ENCODE data around the gene CD300E.

CD300E gene, protein sequence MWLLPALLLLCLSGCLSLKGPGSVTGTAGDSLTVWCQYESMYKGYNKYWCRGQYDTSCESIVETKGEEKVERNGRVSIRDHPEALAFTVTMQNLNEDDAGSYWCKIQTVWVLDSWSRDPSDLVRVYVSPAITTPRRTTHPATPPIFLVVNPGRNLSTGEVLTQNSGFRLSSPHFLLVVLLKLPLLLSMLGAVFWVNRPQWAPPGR

DNA sequence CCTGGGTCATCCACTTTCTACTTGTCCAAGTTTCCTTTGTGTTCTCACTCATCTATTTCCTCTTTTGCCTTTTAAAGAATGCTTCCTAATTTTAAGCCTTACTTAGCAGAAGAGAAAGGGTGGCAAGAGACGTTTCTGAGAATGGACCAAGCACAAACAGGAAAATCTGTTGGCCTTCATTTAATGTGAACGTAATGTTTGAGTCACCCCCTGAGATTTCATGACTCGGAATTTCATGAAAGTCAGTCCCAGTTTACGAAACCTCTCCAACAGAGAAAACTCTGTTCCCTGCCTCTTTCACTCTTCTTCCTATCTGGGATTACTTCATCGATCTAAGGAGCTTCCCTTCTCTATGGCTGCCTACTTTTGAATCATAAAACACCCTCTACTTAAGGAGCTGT lies at the start of gene CD300E:
Gene CD300E, minus strand, starts transcription at position 46 of the 401 bp plus-strand sequence. CDS start 117 bp downstream, outside the sequence.
- DNase-seq (ENCODE audit: low read depth, low spot score) = no peak
- H3K27ac ChIP-seq = no peak within 1 kb of the TSS

- H3K27ac ChIP-seq = no peak overlapping the region
- DNase-seq (ENCODE audit: low read depth, low spot score) = no peak
Observed at GRCh38 chr17:74671031-74671771, 47.7 kb upstream of the CD300E start.

- no peak overlapping the region for H3K27ac ChIP-seq
Observed at GRCh38 chr17:74670329-74670728, 46.8 kb upstream of the CD300E start.

DNA sequence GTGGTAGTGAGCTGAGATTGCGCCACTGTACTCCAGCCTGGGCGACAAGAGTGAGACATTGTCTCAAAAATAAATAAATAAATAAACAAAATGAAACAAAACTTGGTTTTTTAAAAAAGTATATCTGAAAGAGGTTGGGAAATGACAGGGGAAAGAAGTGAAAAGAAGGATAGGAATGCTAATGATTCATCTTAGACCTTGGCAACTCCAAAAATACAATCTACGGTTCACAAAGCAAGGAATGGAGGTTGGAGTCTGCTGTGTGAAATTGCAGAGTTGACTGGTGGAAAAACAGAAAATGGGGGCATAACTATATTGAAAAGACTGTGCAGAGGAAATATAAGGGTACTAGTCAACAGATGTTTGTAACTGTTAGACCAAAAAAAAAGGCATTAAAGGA lies 40.0 kb upstream of the CD300E start:
- no peak overlapping the region for H3K27ac ChIP-seq

More at GRCh38 chr17:74670329-74670728, 46.8 kb upstream of the CD300E start:
- DNase-seq (ENCODE audit: low read depth, low spot score) = no peak

DNA sequence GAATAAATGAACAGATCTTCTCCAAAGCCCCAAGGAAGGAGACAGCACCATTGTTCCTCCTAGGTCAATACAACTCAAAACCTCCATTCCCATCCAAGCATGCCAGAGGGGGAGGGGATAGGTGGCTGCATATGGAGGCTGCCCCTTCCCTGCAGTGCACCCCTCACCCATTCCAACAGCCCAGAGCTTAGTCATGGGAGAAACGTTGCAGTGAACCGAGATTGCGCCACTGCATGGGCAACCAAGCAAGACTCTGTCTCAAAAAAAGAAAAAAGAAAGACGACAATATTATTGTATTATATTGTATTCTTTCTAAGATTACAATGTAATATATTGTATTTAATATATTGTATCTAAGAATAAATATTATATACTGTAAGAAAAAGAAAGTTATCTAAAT lies 36.4 kb upstream of the CD300E start:
- H3K27ac ChIP-seq = no peak overlapping the region
- no peak for DNase-seq (ENCODE audit: low read depth, low spot score)

More for the DNA sequence above, 40.0 kb upstream of the CD300E start:
- DNase-seq (ENCODE audit: low read depth, low spot score) = no peak

DNA sequence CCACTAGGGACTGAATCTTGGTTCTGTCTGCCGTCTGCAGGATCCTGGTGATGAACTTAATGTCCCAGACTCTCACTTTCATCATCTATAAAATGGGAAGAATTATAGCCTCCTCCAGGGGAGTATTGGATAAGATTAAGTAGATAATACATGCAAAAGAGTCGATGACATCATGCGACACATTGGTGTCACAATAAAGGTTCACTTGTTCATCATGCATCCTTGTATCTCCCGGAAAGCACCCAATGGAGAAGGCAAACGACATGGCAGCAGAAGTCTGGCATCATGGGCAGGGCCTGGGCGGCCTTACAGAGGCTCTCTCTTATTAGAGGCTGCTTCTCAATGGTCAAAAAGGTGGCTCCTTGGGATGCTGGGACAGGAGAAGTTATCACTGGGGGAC lies 35.1 kb upstream of the CD300E start:
- no peak for DNase-seq (ENCODE audit: low read depth, low spot score)
- no peak overlapping the region for H3K27ac ChIP-seq

DNA sequence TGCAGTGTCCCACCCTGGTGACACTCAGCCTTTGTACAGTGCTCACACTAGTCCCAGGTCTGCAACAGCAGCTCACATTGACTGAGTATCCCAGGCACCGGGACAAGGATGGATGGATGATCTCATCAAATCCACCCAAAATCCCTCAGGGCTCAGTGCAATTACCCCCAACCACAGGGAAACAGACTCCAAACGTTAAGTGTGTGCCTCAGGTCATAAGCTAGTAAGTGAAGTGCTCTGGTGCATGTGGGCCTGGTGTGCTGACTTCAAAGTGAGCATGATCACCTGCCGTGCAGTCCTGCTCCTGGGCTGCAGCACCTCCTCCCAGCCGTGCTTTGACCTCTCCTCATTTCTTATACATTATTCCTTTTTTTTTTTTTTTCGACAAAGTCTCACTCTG lies 31.2 kb upstream of the CD300E start:
- H3K27ac ChIP-seq = no peak overlapping the region
- no peak for DNase-seq (ENCODE audit: low read depth, low spot score)

DNA sequence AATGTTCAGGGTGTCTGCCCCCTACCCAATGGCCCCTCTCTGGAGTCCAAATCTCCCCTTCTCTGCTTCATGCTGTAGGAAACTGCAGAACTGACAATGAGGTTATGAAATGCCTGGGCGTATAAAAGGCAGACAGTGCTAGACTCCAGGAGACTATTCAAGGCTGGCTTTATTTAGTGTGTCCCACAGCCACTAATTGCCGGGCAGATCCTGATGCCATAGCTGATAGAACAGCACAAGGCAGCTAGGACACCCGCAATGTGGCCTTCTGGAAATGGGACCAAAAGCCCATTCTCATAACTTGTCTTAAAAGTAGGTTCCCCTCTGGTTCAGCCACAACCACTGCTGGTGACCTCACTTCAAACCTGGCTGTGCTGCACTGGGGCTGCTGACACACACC lies 28.5 kb upstream of the CD300E start:
- no peak overlapping the region for H3K27ac ChIP-seq
- DNase-seq (ENCODE audit: low read depth, low spot score) = no peak

DNA sequence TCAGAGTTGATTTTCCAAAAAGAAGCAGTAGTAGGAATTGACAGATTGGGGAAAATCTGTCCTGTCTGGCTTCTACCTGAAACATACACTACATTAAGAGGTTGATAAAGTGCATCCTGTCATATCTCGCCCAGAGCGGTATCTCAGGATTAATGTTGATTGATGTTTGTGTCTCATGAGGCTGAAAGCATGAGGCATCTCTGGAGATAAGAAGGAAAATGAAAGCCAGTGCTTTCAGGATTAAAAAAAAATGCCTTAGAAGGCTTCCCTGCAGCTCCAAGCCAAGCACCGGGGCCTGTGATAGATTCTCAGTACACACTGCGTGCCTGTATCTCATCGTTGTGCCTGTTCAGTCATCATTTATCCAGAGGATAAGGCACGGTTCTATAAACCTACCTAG lies 26.4 kb upstream of the CD300E start:
- no peak overlapping the region for H3K27ac ChIP-seq

GRCh38 chr17:74647871-74648672 lies 24.5 kb upstream of the CD300E start:
- H3K27ac ChIP-seq = no peak overlapping the region
- no peak for DNase-seq (ENCODE audit: low read depth, low spot score)

More for the DNA sequence above, 26.4 kb upstream of the CD300E start:
- no peak for DNase-seq (ENCODE audit: low read depth, low spot score)

DNA sequence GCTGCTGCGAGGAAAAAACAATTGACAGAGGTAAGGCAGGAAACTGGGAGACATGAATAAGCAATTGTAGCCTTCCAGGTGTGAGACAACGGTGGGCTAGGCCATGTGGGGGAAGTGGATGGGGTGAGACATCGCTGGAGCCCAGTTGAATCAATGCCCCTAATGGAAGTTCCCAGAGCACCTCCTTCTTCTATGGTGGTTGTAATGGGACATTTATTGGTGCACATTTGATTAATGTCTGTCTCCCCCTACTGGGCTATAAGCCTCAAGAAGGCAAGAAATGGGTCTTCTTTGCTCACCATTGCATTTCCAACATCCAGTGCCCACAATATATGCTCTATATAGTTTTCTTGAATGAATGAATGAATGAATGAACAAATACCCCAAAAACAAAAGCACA lies 22.7 kb upstream of the CD300E start:
- H3K27ac ChIP-seq = no peak overlapping the region
- DNase-seq (ENCODE audit: low read depth, low spot score) = no peak

DNA sequence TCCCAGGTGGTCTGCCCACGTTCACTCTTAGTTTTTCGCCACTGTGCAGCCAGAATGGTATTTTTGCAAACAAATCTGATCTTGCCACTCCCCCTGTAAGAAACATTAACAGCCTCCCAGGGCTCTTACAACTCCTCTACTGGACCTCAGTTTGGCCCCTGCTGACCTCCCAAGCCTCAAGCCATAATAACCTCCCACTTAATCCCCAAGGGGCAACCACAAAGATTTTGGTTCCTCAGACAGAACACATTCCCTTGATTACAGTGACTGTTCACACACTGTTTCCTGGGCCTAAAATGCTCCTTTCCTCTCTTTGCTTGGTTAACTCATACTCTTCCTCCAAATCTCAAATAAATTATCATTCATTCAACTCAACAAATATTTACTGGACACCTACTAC lies 21.5 kb upstream of the CD300E start:
- no peak for DNase-seq (ENCODE audit: low read depth, low spot score)
- no peak overlapping the region for H3K27ac ChIP-seq

DNA sequence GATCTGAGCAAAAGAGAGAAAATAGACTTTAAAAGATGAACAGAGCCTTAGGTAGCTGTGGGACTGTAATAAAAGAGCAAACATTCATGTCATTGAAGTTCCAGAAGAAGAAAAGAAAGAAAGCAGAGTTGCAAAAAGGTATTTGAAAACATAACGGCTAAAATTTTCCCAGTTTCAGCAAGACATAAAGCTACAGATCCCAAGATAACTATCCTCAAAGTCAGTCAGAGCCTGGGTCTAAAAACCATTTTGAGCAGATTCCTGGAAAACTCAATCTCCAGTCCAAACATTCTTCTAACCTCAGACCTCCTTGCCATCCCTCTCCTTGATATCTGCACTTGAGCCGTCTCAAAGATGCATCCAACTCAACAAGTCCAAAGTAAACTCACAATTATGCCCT lies 20.9 kb upstream of the CD300E start:
- H3K27ac ChIP-seq = no peak overlapping the region
- DNase-seq (ENCODE audit: low read depth, low spot score) = no peak

DNA sequence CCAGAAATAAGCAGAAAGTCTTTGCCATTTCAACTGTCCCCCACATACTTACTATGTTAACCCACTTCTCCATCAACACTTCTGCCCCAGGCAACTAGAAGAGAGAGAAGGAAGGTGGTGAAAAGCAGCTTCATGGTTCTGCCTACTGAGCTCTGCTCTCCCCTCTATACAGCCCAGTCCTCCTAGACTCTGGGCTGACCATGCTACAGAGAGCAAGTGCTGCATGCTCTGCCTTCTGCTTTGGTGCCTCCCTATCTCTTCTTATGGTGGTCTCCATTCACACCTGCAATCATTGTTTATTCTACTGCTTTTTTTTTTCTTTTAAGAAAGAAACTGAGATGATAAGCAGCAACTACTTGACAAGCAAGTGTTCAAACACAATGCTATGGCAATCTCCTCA lies 20.3 kb upstream of the CD300E start:
- no peak overlapping the region for H3K27ac ChIP-seq
- no peak for DNase-seq (ENCODE audit: low read depth, low spot score)

DNA sequence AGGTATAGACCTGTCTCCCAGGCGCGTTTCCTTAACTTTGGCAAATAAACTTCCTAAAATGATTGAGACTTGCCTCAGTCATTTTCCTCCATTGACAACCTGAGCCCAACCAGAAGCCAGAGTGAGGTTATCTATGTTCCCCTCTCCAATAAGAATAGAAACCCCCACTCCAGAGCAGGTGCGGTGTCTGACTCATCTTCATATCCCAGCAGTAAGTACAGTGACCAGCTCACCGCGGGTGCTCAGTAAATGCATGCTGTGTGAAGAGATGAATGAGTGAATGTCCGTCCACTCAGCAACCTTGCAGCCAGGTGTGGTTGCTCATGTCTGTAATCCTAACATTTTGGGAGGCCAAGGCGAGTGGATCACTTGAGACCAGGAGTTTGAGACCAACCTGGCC lies 19.5 kb upstream of the CD300E start:
- H3K27ac ChIP-seq = no peak overlapping the region
- DNase-seq (ENCODE audit: low read depth, low spot score) = no peak

GRCh38 chr17:74642556-74642955 lies 19.0 kb upstream of the CD300E start:
- H3K27ac ChIP-seq = no peak overlapping the region
- no peak for DNase-seq (ENCODE audit: low read depth, low spot score)

- no peak overlapping the region for H3K27ac ChIP-seq
- no peak for DNase-seq (ENCODE audit: low read depth, low spot score)
Observed at GRCh38 chr17:74641958-74642298, 18.4 kb upstream of the CD300E start.

- no peak overlapping the region for H3K27ac ChIP-seq
- DNase-seq (ENCODE audit: low read depth, low spot score) = no peak
Observed at GRCh38 chr17:74641224-74641957, 17.9 kb upstream of the CD300E start.

DNA sequence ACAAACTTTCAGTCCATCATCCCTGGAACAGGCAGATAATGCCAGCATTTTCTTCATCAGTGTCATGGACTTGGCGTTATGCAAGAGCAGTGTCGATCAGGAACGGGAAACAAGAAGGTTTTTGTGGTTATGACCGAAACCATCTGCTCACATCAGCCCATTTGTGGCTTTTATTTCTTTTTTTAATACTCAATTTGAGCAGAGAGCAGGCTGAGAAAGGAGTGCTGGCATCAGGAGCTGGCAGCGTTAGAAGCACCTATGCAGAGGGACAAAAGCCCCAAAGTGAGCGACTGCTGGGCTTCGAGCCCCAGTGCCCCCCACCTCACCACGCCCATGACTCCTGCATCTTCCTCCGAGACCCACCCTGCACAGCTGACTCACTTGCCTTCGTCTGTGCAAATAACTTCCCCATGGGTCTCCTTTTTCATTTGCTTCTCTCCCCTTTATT lies 16.2 kb upstream of the CD300E start:
- no peak overlapping the region for H3K27ac ChIP-seq
- DNase-seq (ENCODE audit: low read depth, low spot score) = no peak

DNA sequence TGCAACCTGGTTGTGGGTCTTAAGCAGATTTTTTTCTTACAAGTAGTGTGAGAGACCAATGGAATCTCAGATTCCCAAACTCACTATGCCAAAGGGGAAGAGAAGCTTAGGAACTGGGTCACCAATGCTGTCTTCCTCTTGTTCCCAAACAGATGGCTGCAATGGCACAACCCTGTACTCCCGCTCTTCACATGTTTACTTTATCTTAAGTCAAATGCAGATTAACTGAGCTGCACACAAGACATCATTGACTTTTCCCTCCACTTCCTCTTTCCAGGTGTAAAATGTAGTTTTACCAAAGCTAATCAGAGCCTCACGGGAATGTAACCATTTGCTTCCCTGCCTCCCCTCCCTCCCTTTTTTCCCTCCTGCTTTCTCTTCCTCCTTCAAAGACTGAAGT lies 14.4 kb upstream of the CD300E start:
- DNase-seq (ENCODE audit: low read depth, low spot score) = no peak
- no peak overlapping the region for H3K27ac ChIP-seq

GRCh38 chr17:74637265-74637664 lies 13.7 kb upstream of the CD300E start:
- no peak for DNase-seq (ENCODE audit: low read depth, low spot score)
- no peak overlapping the region for H3K27ac ChIP-seq
